ENCODE results near the gene CRYGN.

Gene CRYGN

GRCh38 chr7:151379534-151380198 is 60.3 kb downstream of the CRYGN start:
- no peak for DNase-seq (ENCODE audit: low spot score)

- no peak for DNase-seq (ENCODE audit: low spot score)
Measured at GRCh38 chr7:151379193-151379520, 60.8 kb downstream of the CRYGN start.
